Panc1 (cell line): ENCODE results near the gene SLC35F1. TPM values are rescaled to one million over a fixed set of nuclear protein-coding genes. Genes with fewer than 3 reads are reported as not detected.

ENCODE experiments used
- ATAC-seq: fragments of 200-7000 bp; cut with Tn5 transposase; 2 replicates; pipeline ENCODE4 v1.9.1; 2020; ENCODE audit warnings: mild to moderate bottlenecking, moderate library complexity
- BruUV-seq: library from RNA; stranded (reverse); fragments of 400-500 nt; replicated peaks from 2 replicates; lab custom pipeline; 2021; lab: Mats Ljungman, UMichigan
- CTCF ChIA-PET: fragments of 300-600 bp; sonication (Branson Sonifier 250); formaldehyde crosslinking; loops from one replicate; lab custom pipeline; 2022; ENCODE audit warnings: antibody characterized with exemption; lab: Charles Lee
- POLR2A ChIA-PET: fragments of 300-600 bp; sonication (Branson Sonifier 250); formaldehyde crosslinking; loops from one replicate; lab custom pipeline; 2022; ENCODE audit warnings: antibody characterized with exemption; lab: Charles Lee
- DNase-seq: peaks from one replicate; pipeline ENCODE4 v3.0.0-alpha.2; 2010; ENCODE audit warnings: low read depth, low spot score
- H3K27ac ChIP-seq: 2 replicates; pipeline ENCODE4 v1.5.1; 2011; ENCODE audit warnings: mild to moderate bottlenecking, low read length, inconsistent platforms
- H3K27me3 ChIP-seq: fragments of 200-500 bp; sonication (Bioruptor generic); 2 replicates; pipeline ENCODE4 v1.6.0; 2014; ENCODE audit warnings: low read length, inconsistent platforms; ENCODE audit not compliant: control insufficient read depth, insufficient read depth
- H3K36me3 ChIP-seq: fragments of 200-500 bp; sonication (Bioruptor generic); 2 replicates; pipeline ENCODE4 v1.5.1; 2014; ENCODE audit warnings: inconsistent platforms, mild to moderate bottlenecking, low read length, moderate library complexity; ENCODE audit not compliant: control insufficient read depth, insufficient read depth
- H3K4me1 ChIP-seq: 2 replicates; pipeline ENCODE4 v1.5.1; 2011; ENCODE audit warnings: inconsistent platforms, mild to moderate bottlenecking, low read length, moderate library complexity; ENCODE audit not compliant: control insufficient read depth, insufficient read depth
- H3K4me3 ChIP-seq, 2 experiments: 2 replicates each; pipeline ENCODE4 v1.5.1; 2011 to 2012; ENCODE audit warnings: low read depth in 2 of 2, low read length in 2 of 2, mild to moderate bottlenecking in 2 of 2, inconsistent platforms in 1 of 2, moderate library complexity in 1 of 2
- H3K9me3 ChIP-seq: fragments of 200-500 bp; sonication (Bioruptor generic); 2 replicates; pipeline ENCODE4 v1.5.1; 2014; ENCODE audit warnings: low read depth, mild to moderate bottlenecking, inconsistent platforms, low read length, moderate library complexity; ENCODE audit not compliant: control insufficient read depth, insufficient read depth
- POLR2AphosphoS5 ChIP-seq: IDR thresholded peaks from 2 replicates; pipeline ENCODE4 v1.6.1; 2012; ENCODE audit warnings: mild to moderate bottlenecking, low read depth, low read length, moderate library complexity
- SIN3A ChIP-seq: IDR thresholded peaks from 2 replicates; pipeline ENCODE4 v1.6.1; 2012; ENCODE audit warnings: low read depth, mild to moderate bottlenecking, low read length, moderate library complexity, borderline replicate concordance; ENCODE audit not compliant: insufficient read depth
- TCF7L2 ChIP-seq: IDR thresholded peaks from 2 replicates; pipeline ENCODE4 v1.6.1; 2011; ENCODE audit warnings: mild to moderate bottlenecking, low read depth, low read length, inconsistent platforms
- in situ Hi-C: cut with HindIII; loops from 2 replicates; pipeline ENCODE4 v1.10.0; 2016; ENCODE audit warnings: low sequenced_read_pairs, low pct_unique_long_range_greater_than_20kb
- intact Hi-C: fragments of 100-400 bp; cut with micrococcal nuclease; formaldehyde crosslinking; loops from one replicate; pipeline ENCODE4 v1.10.0; 2022; ENCODE audit not compliant: unreplicated experiment
- total RNA-seq: library from RNA; stranded (reverse); gene quantifications from one replicate; pipeline ENCODE4 v1.2.1, GENCODE V29; 2021; ENCODE audit not compliant: unreplicated experiment
- TF ChIP-seq, protein P1 (sequence below), 2 experiments: IDR thresholded peaks; 2 replicates each; pipeline ENCODE4 v1.6.1; 2011 to 2012; ENCODE audit warnings: low read depth in 2 of 2, control low read depth in 1 of 2, low read length in 1 of 2, mild to moderate bottlenecking in 1 of 2, moderate library complexity in 1 of 2; ENCODE audit not compliant: insufficient read depth in 1 of 2
- TF ChIP-seq, protein P2 (sequence below): fragments of 450-650 bp; IDR thresholded peaks from 2 replicates; pipeline ENCODE4 v1.5.1; 2017; ENCODE audit warnings: mild to moderate bottlenecking

The SLC35F1 gene
- total RNA-seq, 1 experiment from 2014 or later = not detected

DNA sequence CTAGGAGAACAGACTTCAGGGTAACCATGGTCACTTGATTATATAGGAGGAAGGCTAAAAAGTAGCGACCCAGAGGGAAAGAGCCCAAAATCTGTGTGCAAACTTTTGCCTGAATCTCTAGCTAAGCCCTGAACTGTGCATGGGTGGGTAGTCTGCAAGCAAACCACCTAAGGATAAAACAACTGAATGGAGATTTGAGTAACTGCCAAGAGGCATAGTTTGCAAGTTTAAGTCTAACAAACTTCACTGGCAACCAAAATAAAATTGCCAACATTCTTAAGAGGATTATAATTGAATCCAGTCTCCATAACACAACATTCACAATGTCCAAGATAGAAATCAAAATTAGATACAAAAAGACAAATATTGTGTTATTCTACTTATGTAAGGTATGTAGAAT, 449.0 kb downstream of the SLC35F1 start:
- intact Hi-C loops (no loop called here), in situ Hi-C loops (no loop called here)
- ChIA-PET CTCF (no interaction called here), POLR2A (no interaction called here)
- no TSS peak for BruUV-seq
- no peak overlapping the region for H3K4me3 ChIP-seq
- no peaks in the 10 kb centered on the region for H3K4me1 ChIP-seq
- H3K36me3 ChIP-seq = no peaks in the 10 kb centered on the region
- no peaks in the 10 kb centered on the region for H3K9me3 ChIP-seq
- H3K27me3 ChIP-seq = no peaks in the 10 kb centered on the region
- H3K27ac ChIP-seq = no peak overlapping the region
- ATAC-seq (no peak), DNase-seq (no peak)
- TF ChIP-seq, protein P1, sequence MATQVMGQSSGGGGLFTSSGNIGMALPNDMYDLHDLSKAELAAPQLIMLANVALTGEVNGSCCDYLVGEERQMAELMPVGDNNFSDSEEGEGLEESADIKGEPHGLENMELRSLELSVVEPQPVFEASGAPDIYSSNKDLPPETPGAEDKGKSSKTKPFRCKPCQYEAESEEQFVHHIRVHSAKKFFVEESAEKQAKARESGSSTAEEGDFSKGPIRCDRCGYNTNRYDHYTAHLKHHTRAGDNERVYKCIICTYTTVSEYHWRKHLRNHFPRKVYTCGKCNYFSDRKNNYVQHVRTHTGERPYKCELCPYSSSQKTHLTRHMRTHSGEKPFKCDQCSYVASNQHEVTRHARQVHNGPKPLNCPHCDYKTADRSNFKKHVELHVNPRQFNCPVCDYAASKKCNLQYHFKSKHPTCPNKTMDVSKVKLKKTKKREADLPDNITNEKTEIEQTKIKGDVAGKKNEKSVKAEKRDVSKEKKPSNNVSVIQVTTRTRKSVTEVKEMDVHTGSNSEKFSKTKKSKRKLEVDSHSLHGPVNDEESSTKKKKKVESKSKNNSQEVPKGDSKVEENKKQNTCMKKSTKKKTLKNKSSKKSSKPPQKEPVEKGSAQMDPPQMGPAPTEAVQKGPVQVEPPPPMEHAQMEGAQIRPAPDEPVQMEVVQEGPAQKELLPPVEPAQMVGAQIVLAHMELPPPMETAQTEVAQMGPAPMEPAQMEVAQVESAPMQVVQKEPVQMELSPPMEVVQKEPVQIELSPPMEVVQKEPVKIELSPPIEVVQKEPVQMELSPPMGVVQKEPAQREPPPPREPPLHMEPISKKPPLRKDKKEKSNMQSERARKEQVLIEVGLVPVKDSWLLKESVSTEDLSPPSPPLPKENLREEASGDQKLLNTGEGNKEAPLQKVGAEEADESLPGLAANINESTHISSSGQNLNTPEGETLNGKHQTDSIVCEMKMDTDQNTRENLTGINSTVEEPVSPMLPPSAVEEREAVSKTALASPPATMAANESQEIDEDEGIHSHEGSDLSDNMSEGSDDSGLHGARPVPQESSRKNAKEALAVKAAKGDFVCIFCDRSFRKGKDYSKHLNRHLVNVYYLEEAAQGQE (IDR thresholded peaks at IDR 0.05; ENCODE audit: insufficient read depth in 1 of 2, low read depth in 2 of 2, low read length in 1 of 2) = no peak
- TF ChIP-seq, protein P2, sequence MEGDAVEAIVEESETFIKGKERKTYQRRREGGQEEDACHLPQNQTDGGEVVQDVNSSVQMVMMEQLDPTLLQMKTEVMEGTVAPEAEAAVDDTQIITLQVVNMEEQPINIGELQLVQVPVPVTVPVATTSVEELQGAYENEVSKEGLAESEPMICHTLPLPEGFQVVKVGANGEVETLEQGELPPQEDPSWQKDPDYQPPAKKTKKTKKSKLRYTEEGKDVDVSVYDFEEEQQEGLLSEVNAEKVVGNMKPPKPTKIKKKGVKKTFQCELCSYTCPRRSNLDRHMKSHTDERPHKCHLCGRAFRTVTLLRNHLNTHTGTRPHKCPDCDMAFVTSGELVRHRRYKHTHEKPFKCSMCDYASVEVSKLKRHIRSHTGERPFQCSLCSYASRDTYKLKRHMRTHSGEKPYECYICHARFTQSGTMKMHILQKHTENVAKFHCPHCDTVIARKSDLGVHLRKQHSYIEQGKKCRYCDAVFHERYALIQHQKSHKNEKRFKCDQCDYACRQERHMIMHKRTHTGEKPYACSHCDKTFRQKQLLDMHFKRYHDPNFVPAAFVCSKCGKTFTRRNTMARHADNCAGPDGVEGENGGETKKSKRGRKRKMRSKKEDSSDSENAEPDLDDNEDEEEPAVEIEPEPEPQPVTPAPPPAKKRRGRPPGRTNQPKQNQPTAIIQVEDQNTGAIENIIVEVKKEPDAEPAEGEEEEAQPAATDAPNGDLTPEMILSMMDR = no peak
- no peak for TF ChIP-seq POLR2AphosphoS5
- no peak for TF ChIP-seq SIN3A
- no peak for TF ChIP-seq TCF7L2

DNA sequence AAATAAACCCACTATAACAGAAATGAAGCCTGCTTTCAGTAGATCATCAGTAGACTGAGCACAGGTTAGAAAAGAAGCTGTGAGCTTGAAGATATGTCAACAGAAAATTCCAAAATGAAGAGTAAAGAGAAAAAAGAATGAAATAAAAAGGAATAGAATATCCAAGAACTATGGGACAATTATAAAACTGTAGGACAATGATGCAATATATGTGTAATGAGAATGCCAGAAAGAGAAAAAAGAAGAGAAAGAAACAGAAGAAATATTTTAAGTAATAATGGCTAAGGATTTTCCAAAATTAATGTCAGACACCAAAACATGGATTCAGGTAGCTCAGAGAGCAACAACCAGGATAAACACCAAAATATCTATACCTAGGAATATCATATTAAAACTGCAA, 449.6 kb downstream of the SLC35F1 start:
- no peak overlapping the region for H3K4me3 ChIP-seq
- CTCF ChIA-PET = no interaction called here
- in situ Hi-C loops (no loop called here), intact Hi-C loops (no loop called here)
- TF ChIP-seq, protein P1 (IDR thresholded peaks at IDR 0.05; ENCODE audit: insufficient read depth in 1 of 2, low read depth in 2 of 2, low read length in 1 of 2) = no peak
- TF ChIP-seq SIN3A (no peak), POLR2AphosphoS5 (no peak)
- ATAC-seq (no peak), DNase-seq (no peak)
- H3K27ac ChIP-seq = no peak overlapping the region
- no peaks in the 10 kb centered on the region for H3K9me3 ChIP-seq
- no TSS peak for BruUV-seq
- no peaks in the 10 kb centered on the region for H3K36me3 ChIP-seq
- H3K27me3 ChIP-seq = no peaks in the 10 kb centered on the region
- H3K4me1 ChIP-seq = no peaks in the 10 kb centered on the region
- POLR2A ChIA-PET = no interaction called here

Other genes starting within 250 kb of the SLC35F1 start
- gene NUS1, start 231.8 kb upstream of the SLC35F1 start, total RNA-seq = 57.3 TPM